Activated CD4-positive, CD25-positive, alpha-beta regulatory T cell (primary cell): ENCODE measurements around the gene TMEM18.

Experiments used
- DNase-seq, 4 experiments: peaks; one replicate each; lab custom pipeline; 2025; lab: John Stamatoyannopoulos, UW

Gene TMEM18

GRCh38 chr2:650343-651310 is 26.6 kb downstream of the TMEM18 start:
- DNase-seq, result no peak

GRCh38 chr2:649426-650342 is 27.5 kb downstream of the TMEM18 start:
- DNase-seq, result no peak

- no peak for DNase-seq
Observed at GRCh38 chr2:648476-649424, 28.5 kb downstream of the TMEM18 start.

GRCh38 chr2:647691-648231 is 29.4 kb downstream of the TMEM18 start:
- no peak for DNase-seq

GRCh38 chr2:647003-647560 is 30.1 kb downstream of the TMEM18 start:
- DNase-seq, result no peak

GRCh38 chr2:644871-645270 is 32.3 kb downstream of the TMEM18 start:
- no peak for DNase-seq

- no peak for DNase-seq
Observed at GRCh38 chr2:643761-644160, 33.4 kb downstream of the TMEM18 start.

GRCh38 chr2:643334-643733 is 33.9 kb downstream of the TMEM18 start:
- DNase-seq, result no peak

GRCh38 chr2:641872-642815 is 35.1 kb downstream of the TMEM18 start:
- no peak for DNase-seq

GRCh38 chr2:641164-641871 is 35.9 kb downstream of the TMEM18 start:
- no peak for DNase-seq

- no peak for DNase-seq
Observed at GRCh38 chr2:639703-640102, 37.5 kb downstream of the TMEM18 start.

- DNase-seq, result no peak
Observed at GRCh38 chr2:637804-638203, 39.4 kb downstream of the TMEM18 start.

- DNase-seq, result no peak
Observed at GRCh38 chr2:637406-637776, 39.8 kb downstream of the TMEM18 start.

GRCh38 chr2:636641-637405 is 40.4 kb downstream of the TMEM18 start:
- peak in 2 of 4 experiments; percentile 21 to 26 for DNase-seq

GRCh38 chr2:635687-636621 is 41.3 kb downstream of the TMEM18 start:
- DNase-seq, result no peak

GRCh38 chr2:634636-635388 is 42.4 kb downstream of the TMEM18 start:
- DNase-seq, result no peak

- DNase-seq, result no peak
Observed at GRCh38 chr2:634041-634440, 43.2 kb downstream of the TMEM18 start.
